SK-N-SH (cell line): ENCODE results near the gene STARD5. TPM values are rescaled to one million over a fixed set of nuclear protein-coding genes. Genes with fewer than 3 reads are reported as not detected.

ENCODE experiments used
- CTCF ChIA-PET: fragments of 300-600, 350-600 bp; formaldehyde crosslinking; extraction: SDS; loops from one replicate; lab custom pipeline; 2021; lab: Yijun Ruan, JAX
- POLR2A ChIA-PET: fragments of 350-600 bp; sonication (Branson Sonifier 250); formaldehyde crosslinking; extraction: SDS; loops from one replicate; lab custom pipeline; 2020; ENCODE audit warnings: antibody characterized with exemption, inconsistent platforms; lab: Yijun Ruan, JAX
- DNase-seq: peaks from one replicate; pipeline ENCODE4 v3.0.0; 2012
- H2AFZ ChIP-seq: fragments of 200-600 bp; sonication (generic); 2 replicates; pipeline ENCODE4 v1.8.1; 2016; ENCODE audit warnings: antibody characterized with exemption, mild to moderate bottlenecking, low read depth
- H3F3A ChIP-seq: fragments of 200-600 bp; sonication (generic); replicated peaks from 2 replicates; pipeline ENCODE3; 2016; ENCODE audit warnings: antibody characterized with exemption, mild to moderate bottlenecking; ENCODE audit not compliant: insufficient read depth
- H3K27ac ChIP-seq, 2 experiments: fragments of 200-500 bp in 1 of 2; fragments of 200-600 bp in 1 of 2; sonication (Bioruptor generic) in 1 of 2; sonication (generic), shearing (Covaris generic) in 1 of 2; 2 replicates each; pipeline versions ENCODE4 v1.5.1 to v1.6.1; 2014 to 2016; ENCODE audit warnings: low read depth in 2 of 2, inconsistent platforms in 1 of 2, low read length in 1 of 2, mild to moderate bottlenecking in 1 of 2, mixed read lengths in 1 of 2
- H3K27me3 ChIP-seq: fragments of 200-600 bp; sonication (generic), shearing (Covaris generic); 2 replicates; pipeline ENCODE4 v1.6.1; 2016; ENCODE audit warnings: mixed run types; ENCODE audit not compliant: insufficient read depth
- H3K36me3 ChIP-seq, 2 experiments: fragments of 200-500 bp in 1 of 2; fragments of 200-600 bp in 1 of 2; sonication (Bioruptor generic) in 1 of 2; sonication (generic) in 1 of 2; replicated peaks in 1 of 2; 2 replicates each; pipeline versions ENCODE3 to v1.5.1; 2014 to 2016; ENCODE audit warnings: low read length in 1 of 2, mild to moderate bottlenecking in 1 of 2; ENCODE audit not compliant: insufficient read depth in 2 of 2, control insufficient read depth in 1 of 2
- H3K4me1 ChIP-seq, 2 experiments: fragments of 200-500 bp in 1 of 2; fragments of 200-600 bp in 1 of 2; sonication (Bioruptor generic) in 1 of 2; sonication (generic), shearing (Covaris generic) in 1 of 2; 2 replicates each; pipeline versions ENCODE4 v1.5.1 to v1.6.1; 2014 to 2016; ENCODE audit warnings: low read depth in 1 of 2, low read length in 1 of 2, mixed run types in 1 of 2; ENCODE audit not compliant: insufficient read depth in 2 of 2, control insufficient read depth in 1 of 2
- H3K4me2 ChIP-seq: fragments of 200-600 bp; sonication (generic), shearing (Covaris generic); 2 replicates; pipeline ENCODE4 v1.6.1; 2017; ENCODE audit warnings: mixed run types
- H3K4me3 ChIP-seq, 2 experiments: fragments of 200-500 bp in 1 of 2; fragments of 200-600 bp in 1 of 2; sonication (Bioruptor generic) in 1 of 2; sonication (generic), shearing (Covaris generic) in 1 of 2; 2 replicates each; pipeline versions ENCODE4 v1.5.1 to v1.8.1; 2014 to 2016; ENCODE audit warnings: low read depth in 2 of 2, inconsistent platforms in 1 of 2, low read length in 1 of 2, mild to moderate bottlenecking in 1 of 2, mixed read lengths in 1 of 2, moderate library complexity in 1 of 2
- H3K79me2 ChIP-seq: fragments of 200-600 bp; sonication (generic); 2 replicates; pipeline ENCODE4 v1.8.1; 2017; ENCODE audit warnings: mild to moderate bottlenecking; ENCODE audit not compliant: insufficient read depth
- H3K9ac ChIP-seq: fragments of 200-600 bp; sonication (generic); 2 replicates; pipeline ENCODE4 v1.6.1; 2017; ENCODE audit warnings: mixed run types
- H3K9me2 ChIP-seq: fragments of 200-600 bp; sonication (generic); 2 replicates; pipeline ENCODE4 v1.6.1; 2017; ENCODE audit warnings: mixed run types
- H3K9me3 ChIP-seq: fragments of 200-600 bp; sonication (generic); 2 replicates; pipeline ENCODE4 v1.6.1; 2017; ENCODE audit warnings: mixed run types, mild to moderate bottlenecking, moderate library complexity
- H4K20me1 ChIP-seq: fragments of 200-600 bp; sonication (generic); 2 replicates; pipeline ENCODE4 v1.6.1; 2017; ENCODE audit warnings: mild to moderate bottlenecking, mixed run types; ENCODE audit not compliant: insufficient read depth
- ELF1 ChIP-seq: IDR thresholded peaks from 2 replicates; pipeline ENCODE4 v1.4.0; 2012
- EP300 ChIP-seq, 2 experiments: IDR thresholded peaks; 2 replicates each; pipeline versions ENCODE4 v1.4.0 to v1.6.1; 2012; ENCODE audit warnings: borderline replicate concordance in 1 of 2, low read depth in 1 of 2, low read length in 1 of 2
- FOSL2 ChIP-seq: IDR thresholded peaks from 2 replicates; pipeline ENCODE4 v1.4.0; 2012; ENCODE audit warnings: low read depth, mild to moderate bottlenecking, moderate library complexity, borderline replicate concordance
- FOXM1 ChIP-seq: IDR thresholded peaks from 2 replicates; pipeline ENCODE4 v1.4.0; 2012; ENCODE audit warnings: low read depth, mild to moderate bottlenecking
- GABPA ChIP-seq: IDR thresholded peaks from 2 replicates; pipeline ENCODE4 v1.4.0; 2012; ENCODE audit warnings: low read depth, mild to moderate bottlenecking
- MEF2A ChIP-seq: IDR thresholded peaks from 2 replicates; pipeline ENCODE4 v1.4.0; 2012; ENCODE audit warnings: low read depth, borderline replicate concordance
- NFIC ChIP-seq: IDR thresholded peaks from 2 replicates; pipeline ENCODE4 v1.4.0; 2012; ENCODE audit warnings: borderline replicate concordance
- NRF1 ChIP-seq: IDR thresholded peaks from 2 replicates; pipeline ENCODE4 v1.6.1; 2012; ENCODE audit warnings: low read depth, mild to moderate bottlenecking, low read length
- RCOR1 ChIP-seq: fragments of 150-350 bp; IDR thresholded peaks from 2 replicates; pipeline ENCODE4 v1.6.1; 2017; ENCODE audit warnings: antibody characterized with exemption, low read length
- RFX5 ChIP-seq: IDR thresholded peaks from 2 replicates; pipeline ENCODE4 v1.6.1; 2012; ENCODE audit warnings: mild to moderate bottlenecking, improper control_type of control experiment, low read length
- SMC3 ChIP-seq: IDR thresholded peaks from 2 replicates; pipeline ENCODE4 v1.6.1; 2012; ENCODE audit warnings: low read depth, low read length, improper control_type of control experiment
- TAF1 ChIP-seq: IDR thresholded peaks from 2 replicates; pipeline ENCODE4 v1.6.1; 2012; ENCODE audit warnings: low read depth, mild to moderate bottlenecking, low read length, moderate library complexity, borderline replicate concordance
- TEAD4 ChIP-seq: IDR thresholded peaks from 2 replicates; pipeline ENCODE4 v1.4.0; 2012; ENCODE audit warnings: mild to moderate bottlenecking, borderline replicate concordance; ENCODE audit not compliant: insufficient read depth
- YY1 ChIP-seq: IDR thresholded peaks from 2 replicates; pipeline ENCODE4 v1.4.0; 2012; ENCODE audit warnings: low read depth, mild to moderate bottlenecking
- WGBS: methylation state at CpG from one replicate; pipeline ENCODE4 v1.1.6; 2017; ENCODE audit warnings: low lambda C conversion rate; 5-methylcytosine and 5-hydroxymethylcytosine counted together
- polyA plus RNA-seq, 3 experiments: library from polyadenylated mRNA; depleted of rRNA; stranded (reverse); fragments of >200 nt; gene quantifications; 2 replicates each; pipeline ENCODE4 v1.2.3, GENCODE V29; 2012
- TF ChIP-seq, protein P1 (sequence below): IDR thresholded peaks from 2 replicates; pipeline ENCODE4 v1.4.0; 2012; ENCODE audit warnings: low read depth
- TF ChIP-seq, protein P2 (sequence below): fragments of 200-600 bp; sonication (generic); IDR thresholded peaks from 2 replicates; pipeline ENCODE4 v1.6.1; 2017; ENCODE audit warnings: antibody characterized with exemption, mild to moderate bottlenecking, moderate library complexity
- TF ChIP-seq, protein P3 (sequence below): IDR thresholded peaks from 2 replicates; pipeline ENCODE4 v1.6.1; 2012; ENCODE audit warnings: mild to moderate bottlenecking, low read depth, low read length, moderate library complexity
- TF ChIP-seq, protein P4 (sequence below): fragments of 150-350 bp; IDR thresholded peaks from 2 replicates; pipeline ENCODE4 v1.6.1; 2017; ENCODE audit warnings: antibody characterized with exemption, low read length, low read depth, borderline replicate concordance

Gene STARD5
- polyA plus RNA-seq, 1 of the 3 experiments (the other 2 are of a cell fraction): 1.6 TPM

DNA sequence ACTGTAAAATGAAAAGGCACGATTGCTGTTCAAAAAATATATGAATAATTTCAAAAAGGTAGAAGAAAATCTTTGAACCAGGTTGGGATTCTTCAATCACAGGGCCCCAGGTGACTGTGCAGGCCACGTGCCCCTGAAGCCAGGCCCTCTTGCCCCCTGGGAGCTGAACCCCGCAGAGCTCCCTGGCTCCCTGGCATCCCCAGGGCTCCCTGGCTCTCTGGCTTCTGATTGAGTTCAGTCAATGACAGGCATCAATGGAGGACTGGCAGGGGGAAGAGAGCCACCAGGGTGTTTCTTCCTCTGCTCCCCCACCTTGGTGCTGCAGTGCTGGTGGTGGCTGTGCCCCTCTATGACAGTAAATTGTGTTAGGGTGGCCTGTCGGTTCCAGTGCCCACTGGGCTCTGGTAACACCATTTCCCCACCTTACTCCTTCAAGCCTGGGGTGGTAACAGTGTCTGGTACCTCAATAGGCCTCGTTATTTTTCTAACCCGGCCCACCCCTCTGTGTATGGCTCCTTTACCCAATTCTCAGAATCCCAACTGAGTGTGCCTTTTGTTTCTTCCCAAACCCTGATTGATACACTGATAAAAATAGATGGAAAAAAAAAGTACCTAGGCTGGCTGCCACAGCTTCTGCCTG lies 62.6 kb downstream of the STARD5 start:
- no peaks in the 10 kb centered on the region for H3F3A ChIP-seq
- H3K4me3 ChIP-seq: no peak overlapping the region
- no peaks in the 10 kb centered on the region for H3K36me3 ChIP-seq
- CTCF ChIA-PET: interaction anchor here (0.7 to 5.0 kb wide), 5 partner anchors 14 to 154 kb away, joined by 3 to 33 read pairs (median 4); no protein-coding TSS in a partner anchor
- no peak for DNase-seq
- H3K9ac ChIP-seq: no peak overlapping the region
- H3K27me3 ChIP-seq: peaks cover 19% of the 10 kb centered on the region; the same call in 1 of the 2 replicates
- H3K9me2 ChIP-seq: no peaks in the 10 kb centered on the region
- no peaks in the 10 kb centered on the region for H3K79me2 ChIP-seq
- 30% methylated on average over 6 of the region's 6 CpGs for WGBS
- TF ChIP-seq SMC3: no peak
- TF ChIP-seq RFX5: no peak
- TF ChIP-seq, protein P1, sequence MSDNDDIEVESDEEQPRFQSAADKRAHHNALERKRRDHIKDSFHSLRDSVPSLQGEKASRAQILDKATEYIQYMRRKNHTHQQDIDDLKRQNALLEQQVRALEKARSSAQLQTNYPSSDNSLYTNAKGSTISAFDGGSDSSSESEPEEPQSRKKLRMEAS: no peak
- no peak for TF ChIP-seq NFIC
- TF ChIP-seq, protein P2, sequence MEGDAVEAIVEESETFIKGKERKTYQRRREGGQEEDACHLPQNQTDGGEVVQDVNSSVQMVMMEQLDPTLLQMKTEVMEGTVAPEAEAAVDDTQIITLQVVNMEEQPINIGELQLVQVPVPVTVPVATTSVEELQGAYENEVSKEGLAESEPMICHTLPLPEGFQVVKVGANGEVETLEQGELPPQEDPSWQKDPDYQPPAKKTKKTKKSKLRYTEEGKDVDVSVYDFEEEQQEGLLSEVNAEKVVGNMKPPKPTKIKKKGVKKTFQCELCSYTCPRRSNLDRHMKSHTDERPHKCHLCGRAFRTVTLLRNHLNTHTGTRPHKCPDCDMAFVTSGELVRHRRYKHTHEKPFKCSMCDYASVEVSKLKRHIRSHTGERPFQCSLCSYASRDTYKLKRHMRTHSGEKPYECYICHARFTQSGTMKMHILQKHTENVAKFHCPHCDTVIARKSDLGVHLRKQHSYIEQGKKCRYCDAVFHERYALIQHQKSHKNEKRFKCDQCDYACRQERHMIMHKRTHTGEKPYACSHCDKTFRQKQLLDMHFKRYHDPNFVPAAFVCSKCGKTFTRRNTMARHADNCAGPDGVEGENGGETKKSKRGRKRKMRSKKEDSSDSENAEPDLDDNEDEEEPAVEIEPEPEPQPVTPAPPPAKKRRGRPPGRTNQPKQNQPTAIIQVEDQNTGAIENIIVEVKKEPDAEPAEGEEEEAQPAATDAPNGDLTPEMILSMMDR: no peak
- TF ChIP-seq, protein P3, sequence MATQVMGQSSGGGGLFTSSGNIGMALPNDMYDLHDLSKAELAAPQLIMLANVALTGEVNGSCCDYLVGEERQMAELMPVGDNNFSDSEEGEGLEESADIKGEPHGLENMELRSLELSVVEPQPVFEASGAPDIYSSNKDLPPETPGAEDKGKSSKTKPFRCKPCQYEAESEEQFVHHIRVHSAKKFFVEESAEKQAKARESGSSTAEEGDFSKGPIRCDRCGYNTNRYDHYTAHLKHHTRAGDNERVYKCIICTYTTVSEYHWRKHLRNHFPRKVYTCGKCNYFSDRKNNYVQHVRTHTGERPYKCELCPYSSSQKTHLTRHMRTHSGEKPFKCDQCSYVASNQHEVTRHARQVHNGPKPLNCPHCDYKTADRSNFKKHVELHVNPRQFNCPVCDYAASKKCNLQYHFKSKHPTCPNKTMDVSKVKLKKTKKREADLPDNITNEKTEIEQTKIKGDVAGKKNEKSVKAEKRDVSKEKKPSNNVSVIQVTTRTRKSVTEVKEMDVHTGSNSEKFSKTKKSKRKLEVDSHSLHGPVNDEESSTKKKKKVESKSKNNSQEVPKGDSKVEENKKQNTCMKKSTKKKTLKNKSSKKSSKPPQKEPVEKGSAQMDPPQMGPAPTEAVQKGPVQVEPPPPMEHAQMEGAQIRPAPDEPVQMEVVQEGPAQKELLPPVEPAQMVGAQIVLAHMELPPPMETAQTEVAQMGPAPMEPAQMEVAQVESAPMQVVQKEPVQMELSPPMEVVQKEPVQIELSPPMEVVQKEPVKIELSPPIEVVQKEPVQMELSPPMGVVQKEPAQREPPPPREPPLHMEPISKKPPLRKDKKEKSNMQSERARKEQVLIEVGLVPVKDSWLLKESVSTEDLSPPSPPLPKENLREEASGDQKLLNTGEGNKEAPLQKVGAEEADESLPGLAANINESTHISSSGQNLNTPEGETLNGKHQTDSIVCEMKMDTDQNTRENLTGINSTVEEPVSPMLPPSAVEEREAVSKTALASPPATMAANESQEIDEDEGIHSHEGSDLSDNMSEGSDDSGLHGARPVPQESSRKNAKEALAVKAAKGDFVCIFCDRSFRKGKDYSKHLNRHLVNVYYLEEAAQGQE: no peak
- TF ChIP-seq, protein P4, sequence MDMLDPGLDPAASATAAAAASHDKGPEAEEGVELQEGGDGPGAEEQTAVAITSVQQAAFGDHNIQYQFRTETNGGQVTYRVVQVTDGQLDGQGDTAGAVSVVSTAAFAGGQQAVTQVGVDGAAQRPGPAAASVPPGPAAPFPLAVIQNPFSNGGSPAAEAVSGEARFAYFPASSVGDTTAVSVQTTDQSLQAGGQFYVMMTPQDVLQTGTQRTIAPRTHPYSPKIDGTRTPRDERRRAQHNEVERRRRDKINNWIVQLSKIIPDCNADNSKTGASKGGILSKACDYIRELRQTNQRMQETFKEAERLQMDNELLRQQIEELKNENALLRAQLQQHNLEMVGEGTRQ: no peak
- TF ChIP-seq FOXM1: no peak
- no peak for TF ChIP-seq FOSL2
- TF ChIP-seq MEF2A: no peak
- no peak for TF ChIP-seq TEAD4
- no peak for TF ChIP-seq EP300 (IDR thresholded peaks at IDR 0.05; ENCODE audit: borderline replicate concordance in 1 of 2, low read depth in 1 of 2, low read length in 1 of 2)
- no peak for TF ChIP-seq RCOR1
- no peak for TF ChIP-seq ELF1
- no peak for TF ChIP-seq TAF1
- no peak for TF ChIP-seq GABPA
- no peak for TF ChIP-seq NRF1
- no peak for TF ChIP-seq YY1
- TF ChIP-seq, all 33 proteins: peak for 0
- H3K9me3 ChIP-seq: no peaks in the 10 kb centered on the region
- H2AFZ ChIP-seq: no peak overlapping the region
- H4K20me1 ChIP-seq: no peaks in the 10 kb centered on the region
- POLR2A ChIA-PET: no interaction called here
- H3K27ac ChIP-seq: no peak overlapping the region
- H3K4me2 ChIP-seq: no peak overlapping the region
- H3K4me1 ChIP-seq: peaks cover 5 to 7% of the 10 kb centered on the region in 2 experiments; a peak in 2 of 4 replicates
